ENCODE measurements around the gene COL15A1. TPM values are rescaled to one million over a fixed set of nuclear protein-coding genes. Genes with fewer than 3 reads are reported as not detected.

The COL15A1 gene
- total RNA-seq, 1 experiment from 2014 or later, result 0.22 TPM

DNA sequence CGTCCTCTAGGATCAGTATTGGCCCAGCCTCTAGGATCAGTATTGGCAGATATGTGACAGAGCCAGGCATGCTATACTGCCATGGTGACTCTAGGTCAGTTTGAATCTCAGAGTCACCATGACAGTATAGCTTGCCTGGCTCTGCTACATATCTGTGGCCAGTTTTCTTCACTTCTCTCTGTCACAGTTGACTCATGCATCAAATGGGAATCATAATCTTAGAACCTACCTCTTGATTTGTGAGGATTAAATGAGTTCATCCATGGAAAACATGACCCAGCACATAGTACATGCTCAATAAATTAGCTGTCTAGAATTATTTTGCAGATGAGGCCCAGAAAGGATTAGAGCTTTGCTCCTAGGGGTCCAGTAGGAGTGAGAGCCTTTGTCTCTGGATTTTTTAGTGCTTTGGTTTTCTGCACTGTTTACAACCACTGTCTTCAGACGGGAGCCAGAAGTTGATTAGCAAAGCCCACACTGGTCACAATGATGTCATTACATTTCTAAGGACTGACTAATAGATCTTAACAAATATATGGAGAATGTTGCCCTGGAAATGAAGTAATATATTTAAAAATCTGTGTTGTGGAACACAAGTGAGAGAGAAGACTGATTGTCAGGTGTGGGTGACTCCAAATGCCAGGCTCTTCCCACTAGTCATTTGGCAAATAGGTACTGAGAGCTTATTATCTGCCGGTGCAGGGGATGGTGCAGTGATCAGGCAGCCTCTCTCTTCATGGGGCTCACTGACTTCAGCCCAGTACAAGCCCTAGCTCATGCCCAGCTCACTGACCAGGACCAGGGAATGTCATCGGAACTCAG lies 76.0 kb downstream of the COL15A1 start:
- DNase-seq (ENCODE audit: low spot score) (no peak), ATAC-seq (no peak)
- POLR2A ChIA-PET, result no interaction called here
- TF ChIP-seq SOX15 (CRISPR knock-in tag; IDR thresholded peaks at IDR 0.05) (no peak), IRF2 (CRISPR knock-in tag; IDR thresholded peaks at IDR 0.05; ENCODE audit: borderline replicate concordance, low read depth) (no peak), ERG (CRISPR knock-in tag; IDR thresholded peaks at IDR 0.05) (no peak), MLX (CRISPR knock-in tag; IDR thresholded peaks at IDR 0.05) (no peak), AFF4 (CRISPR knock-in tag; IDR thresholded peaks at IDR 0.05; ENCODE audit: borderline replicate concordance) (no peak), FOXJ3 (CRISPR knock-in tag; IDR thresholded peaks at IDR 0.05; ENCODE audit: borderline replicate concordance) (no peak), KAT7 (CRISPR knock-in tag; IDR thresholded peaks at IDR 0.05; ENCODE audit: borderline replicate concordance) (no peak), NFATC4 (CRISPR knock-in tag; IDR thresholded peaks at IDR 0.05) (no peak)
- TF ChIP-seq, protein P1, sequence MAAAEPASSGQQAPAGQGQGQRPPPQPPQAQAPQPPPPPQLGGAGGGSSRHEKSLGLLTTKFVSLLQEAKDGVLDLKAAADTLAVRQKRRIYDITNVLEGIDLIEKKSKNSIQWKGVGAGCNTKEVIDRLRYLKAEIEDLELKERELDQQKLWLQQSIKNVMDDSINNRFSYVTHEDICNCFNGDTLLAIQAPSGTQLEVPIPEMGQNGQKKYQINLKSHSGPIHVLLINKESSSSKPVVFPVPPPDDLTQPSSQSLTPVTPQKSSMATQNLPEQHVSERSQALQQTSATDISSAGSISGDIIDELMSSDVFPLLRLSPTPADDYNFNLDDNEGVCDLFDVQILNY (CRISPR knock-in tag; IDR thresholded peaks at IDR 0.05), result no peak
- TF ChIP-seq, protein P2, sequence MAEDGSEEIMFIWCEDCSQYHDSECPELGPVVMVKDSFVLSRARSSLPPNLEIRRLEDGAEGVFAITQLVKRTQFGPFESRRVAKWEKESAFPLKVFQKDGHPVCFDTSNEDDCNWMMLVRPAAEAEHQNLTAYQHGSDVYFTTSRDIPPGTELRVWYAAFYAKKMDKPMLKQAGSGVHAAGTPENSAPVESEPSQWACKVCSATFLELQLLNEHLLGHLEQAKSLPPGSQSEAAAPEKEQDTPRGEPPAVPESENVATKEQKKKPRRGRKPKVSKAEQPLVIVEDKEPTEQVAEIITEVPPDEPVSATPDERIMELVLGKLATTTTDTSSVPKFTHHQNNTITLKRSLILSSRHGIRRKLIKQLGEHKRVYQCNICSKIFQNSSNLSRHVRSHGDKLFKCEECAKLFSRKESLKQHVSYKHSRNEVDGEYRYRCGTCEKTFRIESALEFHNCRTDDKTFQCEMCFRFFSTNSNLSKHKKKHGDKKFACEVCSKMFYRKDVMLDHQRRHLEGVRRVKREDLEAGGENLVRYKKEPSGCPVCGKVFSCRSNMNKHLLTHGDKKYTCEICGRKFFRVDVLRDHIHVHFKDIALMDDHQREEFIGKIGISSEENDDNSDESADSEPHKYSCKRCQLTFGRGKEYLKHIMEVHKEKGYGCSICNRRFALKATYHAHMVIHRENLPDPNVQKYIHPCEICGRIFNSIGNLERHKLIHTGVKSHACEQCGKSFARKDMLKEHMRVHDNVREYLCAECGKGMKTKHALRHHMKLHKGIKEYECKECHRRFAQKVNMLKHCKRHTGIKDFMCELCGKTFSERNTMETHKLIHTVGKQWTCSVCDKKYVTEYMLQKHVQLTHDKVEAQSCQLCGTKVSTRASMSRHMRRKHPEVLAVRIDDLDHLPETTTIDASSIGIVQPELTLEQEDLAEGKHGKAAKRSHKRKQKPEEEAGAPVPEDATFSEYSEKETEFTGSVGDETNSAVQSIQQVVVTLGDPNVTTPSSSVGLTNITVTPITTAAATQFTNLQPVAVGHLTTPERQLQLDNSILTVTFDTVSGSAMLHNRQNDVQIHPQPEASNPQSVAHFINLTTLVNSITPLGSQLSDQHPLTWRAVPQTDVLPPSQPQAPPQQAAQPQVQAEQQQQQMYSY (CRISPR knock-in tag; IDR thresholded peaks at IDR 0.05), result no peak
- TF ChIP-seq, protein P3, sequence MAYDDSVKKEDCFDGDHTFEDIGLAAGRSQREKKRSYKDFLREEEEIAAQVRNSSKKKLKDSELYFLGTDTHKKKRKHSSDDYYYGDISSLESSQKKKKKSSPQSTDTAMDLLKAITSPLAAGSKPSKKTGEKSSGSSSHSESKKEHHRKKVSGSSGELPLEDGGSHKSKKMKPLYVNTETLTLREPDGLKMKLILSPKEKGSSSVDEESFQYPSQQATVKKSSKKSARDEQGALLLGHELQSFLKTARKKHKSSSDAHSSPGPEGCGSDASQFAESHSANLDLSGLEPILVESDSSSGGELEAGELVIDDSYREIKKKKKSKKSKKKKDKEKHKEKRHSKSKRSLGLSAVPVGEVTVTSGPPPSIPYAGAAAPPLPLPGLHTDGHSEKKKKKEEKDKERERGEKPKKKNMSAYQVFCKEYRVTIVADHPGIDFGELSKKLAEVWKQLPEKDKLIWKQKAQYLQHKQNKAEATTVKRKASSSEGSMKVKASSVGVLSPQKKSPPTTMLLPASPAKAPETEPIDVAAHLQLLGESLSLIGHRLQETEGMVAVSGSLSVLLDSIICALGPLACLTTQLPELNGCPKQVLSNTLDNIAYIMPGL (CRISPR knock-in tag; IDR thresholded peaks at IDR 0.05), result no peak
- Mint-ChIP-seq H3K27me3 (ENCODE audit: low read depth) (no peaks in the 10 kb centered on the region; the same call in none of the 2 replicates), H3K4me3 (no peak overlapping the region), H3K27ac (no peak overlapping the region), H3K4me1 (no peaks in the 10 kb centered on the region), H3K36me3 (no peaks in the 10 kb centered on the region), H3K9me3 (peaks cover 20% of the 10 kb centered on the region)
- CTCF ChIA-PET, result no interaction called here

All from WTC11 (cell line).